Measurements from ENCODE around the gene SLC22A16. TPM values are rescaled to one million over a fixed set of nuclear protein-coding genes. Genes with fewer than 3 reads are reported as not detected.

The SLC22A16 gene
- total RNA-seq, 1 donor from 2014 or later: not detected

- Mint-ChIP-seq H3K9me3 (ENCODE audit: unreplicated experiment) (peaks cover 3% of the 10 kb centered on the region), H3K4me3 (ENCODE audit: unreplicated experiment) (no peak overlapping the region), H3K27ac (ENCODE audit: unreplicated experiment) (no peak overlapping the region), H3K4me1 (ENCODE audit: low read depth, unreplicated experiment) (no peaks in the 10 kb centered on the region), H3K27me3 (ENCODE audit: low read depth, unreplicated experiment) (peaks cover 11% of the 10 kb centered on the region), H3K36me3 (ENCODE audit: low read depth, unreplicated experiment) (peaks cover 2% of the 10 kb centered on the region)
- no peak for TF ChIP-seq EZH2 (IDR thresholded peaks at IDR 0.05; ENCODE audit: insufficient read depth, low read length)
- TF ChIP-seq, protein P1, sequence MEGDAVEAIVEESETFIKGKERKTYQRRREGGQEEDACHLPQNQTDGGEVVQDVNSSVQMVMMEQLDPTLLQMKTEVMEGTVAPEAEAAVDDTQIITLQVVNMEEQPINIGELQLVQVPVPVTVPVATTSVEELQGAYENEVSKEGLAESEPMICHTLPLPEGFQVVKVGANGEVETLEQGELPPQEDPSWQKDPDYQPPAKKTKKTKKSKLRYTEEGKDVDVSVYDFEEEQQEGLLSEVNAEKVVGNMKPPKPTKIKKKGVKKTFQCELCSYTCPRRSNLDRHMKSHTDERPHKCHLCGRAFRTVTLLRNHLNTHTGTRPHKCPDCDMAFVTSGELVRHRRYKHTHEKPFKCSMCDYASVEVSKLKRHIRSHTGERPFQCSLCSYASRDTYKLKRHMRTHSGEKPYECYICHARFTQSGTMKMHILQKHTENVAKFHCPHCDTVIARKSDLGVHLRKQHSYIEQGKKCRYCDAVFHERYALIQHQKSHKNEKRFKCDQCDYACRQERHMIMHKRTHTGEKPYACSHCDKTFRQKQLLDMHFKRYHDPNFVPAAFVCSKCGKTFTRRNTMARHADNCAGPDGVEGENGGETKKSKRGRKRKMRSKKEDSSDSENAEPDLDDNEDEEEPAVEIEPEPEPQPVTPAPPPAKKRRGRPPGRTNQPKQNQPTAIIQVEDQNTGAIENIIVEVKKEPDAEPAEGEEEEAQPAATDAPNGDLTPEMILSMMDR (IDR thresholded peaks at IDR 0.05; ENCODE audit: insufficient read depth, low read depth, low read length): no peak
- Histone ChIP-seq H3K4me3 (ENCODE audit: insufficient read depth, low read depth, low read length) (no peak overlapping the region), H3K4me2 (ENCODE audit: low read length) (no peak overlapping the region), H3K27me3 (ENCODE audit: insufficient read depth, low read length) (peaks cover 3% of the 10 kb centered on the region), H3K79me2 (ENCODE audit: insufficient read depth, low read length) (no peaks in the 10 kb centered on the region), H3K27ac (ENCODE audit: low read depth, low read length) (no peak overlapping the region), H3K36me3 (ENCODE audit: insufficient read depth, low read length) (no peaks in the 10 kb centered on the region), H3K9me3 (ENCODE audit: insufficient read depth, low read depth, low read length) (peaks cover 4% of the 10 kb centered on the region), H2AFZ (ENCODE audit: low read depth, low read length) (no peak overlapping the region), H3K9ac (ENCODE audit: low read length) (no peak overlapping the region), H3K4me1 (ENCODE audit: insufficient read depth, low read length) (no peaks in the 10 kb centered on the region), H4K20me1 (ENCODE audit: insufficient read depth, low read length) (no peaks in the 10 kb centered on the region)
- DNase-seq (ENCODE audit: low read depth) (no peak), FAIRE-seq (no peak)
Observed at GRCh38 chr6:110419028-110419739, 57.2 kb downstream of the SLC22A16 start.

DNA sequence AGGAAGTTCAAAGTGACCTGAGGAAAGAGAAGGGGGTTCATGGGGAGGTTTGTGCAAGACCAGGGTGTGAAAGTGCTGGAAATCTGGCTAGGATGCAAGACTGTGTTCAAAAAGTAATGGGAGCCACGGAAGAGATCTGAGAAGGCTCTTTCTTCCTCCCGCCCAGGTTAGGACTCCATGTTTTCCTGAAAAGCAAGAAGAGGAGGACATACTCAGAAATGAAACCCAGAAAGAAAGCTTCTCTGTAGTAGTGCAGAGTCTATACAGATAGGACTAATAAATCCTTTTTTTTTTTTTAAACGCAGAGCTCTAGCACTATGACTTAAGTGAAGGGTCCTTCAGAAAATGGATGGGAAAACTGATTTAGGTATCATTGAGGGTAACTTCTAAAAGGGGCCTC lies 57.8 kb downstream of the SLC22A16 start:
- Mint-ChIP-seq H3K27ac (ENCODE audit: unreplicated experiment) (no peak overlapping the region), H3K9me3 (ENCODE audit: unreplicated experiment) (peaks cover 3% of the 10 kb centered on the region), H3K27me3 (ENCODE audit: low read depth, unreplicated experiment) (peaks cover 9% of the 10 kb centered on the region), H3K36me3 (ENCODE audit: low read depth, unreplicated experiment) (peaks cover 2% of the 10 kb centered on the region), H3K4me1 (ENCODE audit: low read depth, unreplicated experiment) (no peaks in the 10 kb centered on the region), H3K4me3 (ENCODE audit: unreplicated experiment) (no peak overlapping the region)
- Histone ChIP-seq H3K4me3 (ENCODE audit: insufficient read depth, low read depth, low read length) (no peak overlapping the region), H3K79me2 (ENCODE audit: insufficient read depth, low read length) (no peaks in the 10 kb centered on the region), H3K9ac (ENCODE audit: low read length) (no peak overlapping the region), H3K36me3 (ENCODE audit: insufficient read depth, low read length) (no peaks in the 10 kb centered on the region), H3K4me2 (ENCODE audit: low read length) (no peak overlapping the region), H3K9me3 (ENCODE audit: insufficient read depth, low read depth, low read length) (peaks cover 4% of the 10 kb centered on the region), H3K27me3 (ENCODE audit: insufficient read depth, low read length) (peaks cover 3% of the 10 kb centered on the region), H4K20me1 (ENCODE audit: insufficient read depth, low read length) (no peaks in the 10 kb centered on the region), H2AFZ (ENCODE audit: low read depth, low read length) (no peak overlapping the region), H3K4me1 (ENCODE audit: insufficient read depth, low read length) (no peaks in the 10 kb centered on the region), H3K27ac (ENCODE audit: low read depth, low read length) (no peak overlapping the region)
- TF ChIP-seq, protein P1 (IDR thresholded peaks at IDR 0.05; ENCODE audit: insufficient read depth, low read depth, low read length): no peak
- TF ChIP-seq EZH2 (IDR thresholded peaks at IDR 0.05; ENCODE audit: insufficient read depth, low read length): no peak
- DNase-seq (ENCODE audit: low read depth): no peak
- no peak for FAIRE-seq
